Mononuclear cell (primary cell): ENCODE data around the gene NDUFS2. TPM values are rescaled to one million over a fixed set of nuclear protein-coding genes. Genes with fewer than 3 reads are reported as not detected.

ENCODE experiments used
- H3K27me3 ChIP-seq: 2 replicates; pipeline ENCODE4 v1.6.0; 2011; ENCODE audit warnings: low read length, control low read depth; ENCODE audit not compliant: insufficient read depth
- H3K4me1 ChIP-seq: 2 replicates; pipeline ENCODE4 v1.5.1; 2011; ENCODE audit warnings: mild to moderate bottlenecking, low read length, control low read depth; ENCODE audit not compliant: insufficient read depth
- H3K4me3 ChIP-seq: 2 replicates; pipeline ENCODE4 v1.5.1; 2011; ENCODE audit warnings: mild to moderate bottlenecking, low read length, moderate library complexity
- H3K9me3 ChIP-seq: 2 replicates; pipeline ENCODE4 v1.5.1; 2011; ENCODE audit warnings: low read depth, mild to moderate bottlenecking, control low read depth, low read length
- total RNA-seq: library from RNA; depleted of rRNA; stranded (reverse); fragments of >200 nt; gene quantifications from one replicate; pipeline ENCODE4 v1.2.3, GENCODE V29; 2012

Gene NDUFS2
- total RNA-seq, 1 donor, result 38.0 TPM

DNA sequence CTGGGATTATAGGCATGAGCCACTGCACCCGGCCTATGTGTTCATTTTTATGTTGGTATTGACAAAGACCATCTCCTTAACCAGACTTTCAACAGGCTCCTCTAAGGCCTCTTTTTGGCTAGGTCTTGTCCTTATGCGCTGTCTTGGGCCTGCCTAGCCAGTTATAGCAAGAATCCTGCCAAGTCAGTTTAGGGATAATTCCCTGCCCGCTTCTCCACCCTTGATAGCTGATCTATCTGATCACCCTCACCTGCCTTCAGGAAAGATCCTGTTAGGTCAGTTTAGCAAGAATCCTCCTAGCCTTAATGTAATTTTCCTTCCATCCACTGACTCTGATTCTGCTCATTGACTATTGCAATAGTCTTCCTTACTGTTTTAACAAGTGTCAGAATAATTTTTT is 22.5 kb upstream of the NDUFS2 start:
- H3K27me3 ChIP-seq, result no peaks in the 10 kb centered on the region
- peaks cover 67% of the 10 kb centered on the region for H3K4me1 ChIP-seq
- no peak overlapping the region for H3K4me3 ChIP-seq
- H3K9me3 ChIP-seq, result no peaks in the 10 kb centered on the region

GRCh38 chr1:161180639-161181038 is 21.5 kb upstream of the NDUFS2 start:
- Histone ChIP-seq H3K4me3 (no peak overlapping the region), H3K4me1 (peaks cover 76% of the 10 kb centered on the region), H3K27me3 (no peaks in the 10 kb centered on the region), H3K9me3 (no peaks in the 10 kb centered on the region)

- Histone ChIP-seq H3K9me3 (no peaks in the 10 kb centered on the region), H3K4me3 (no peak overlapping the region), H3K27me3 (no peaks in the 10 kb centered on the region), H3K4me1 (peaks cover 78% of the 10 kb centered on the region)
Measured at GRCh38 chr1:161182214-161182613, 20.0 kb upstream of the NDUFS2 start.

DNA sequence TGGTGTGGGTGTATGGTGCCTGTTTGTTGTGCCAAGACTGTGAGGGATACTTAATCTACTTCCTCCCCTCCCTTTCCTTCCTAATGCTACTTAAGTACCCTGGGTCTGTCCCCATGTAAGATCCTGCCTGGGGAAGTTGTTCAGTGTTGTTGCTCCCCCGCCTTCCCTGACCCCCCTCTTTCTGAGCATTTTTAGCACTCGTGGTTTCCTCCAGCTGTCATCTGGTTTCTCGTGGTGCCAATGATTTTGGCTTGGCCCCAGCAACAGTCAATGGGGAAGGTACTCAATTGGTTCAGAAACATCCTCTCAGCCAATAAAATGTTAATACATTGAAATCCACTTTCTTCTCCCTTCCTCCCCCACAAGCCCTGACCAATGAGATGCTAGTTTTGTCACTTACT is 16.9 kb upstream of the NDUFS2 start:
- peaks cover 92% of the 10 kb centered on the region for H3K4me1 ChIP-seq
- H3K9me3 ChIP-seq, result no peaks in the 10 kb centered on the region
- H3K4me3 ChIP-seq, result no peak overlapping the region
- no peaks in the 10 kb centered on the region for H3K27me3 ChIP-seq

DNA sequence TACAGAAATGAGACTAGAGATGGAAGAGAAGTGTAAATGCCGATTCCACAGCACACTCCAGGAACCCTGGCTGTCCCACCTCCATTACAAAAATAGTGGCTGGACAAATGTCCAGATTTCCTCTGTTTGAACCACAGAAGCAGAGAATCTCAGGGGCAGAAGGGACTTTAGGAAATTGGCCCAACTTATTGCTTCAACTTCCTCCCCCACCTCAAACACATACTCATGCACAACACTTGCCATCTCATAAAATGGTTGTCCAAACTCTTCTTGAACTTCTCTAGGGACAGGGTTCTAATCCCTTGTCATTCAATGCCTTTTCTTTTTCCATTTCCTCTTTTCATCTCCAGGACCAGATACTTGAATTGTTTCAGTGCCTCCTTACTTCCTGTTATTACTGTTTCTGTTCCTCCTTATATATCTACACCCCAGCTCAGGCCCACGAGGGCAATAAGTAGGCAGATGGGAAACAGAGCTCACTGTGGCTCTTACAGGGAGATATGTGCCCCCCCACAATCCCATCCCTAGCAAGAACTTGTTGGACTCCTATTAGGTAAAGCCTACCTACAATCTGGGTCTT is 16.3 kb upstream of the NDUFS2 start:
- peaks cover 87% of the 10 kb centered on the region for H3K4me1 ChIP-seq
- H3K4me3 ChIP-seq, result no peak overlapping the region
- no peaks in the 10 kb centered on the region for H3K27me3 ChIP-seq
- no peaks in the 10 kb centered on the region for H3K9me3 ChIP-seq

- Histone ChIP-seq H3K4me3 (no peak overlapping the region), H3K27me3 (no peaks in the 10 kb centered on the region), H3K9me3 (no peaks in the 10 kb centered on the region), H3K4me1 (peaks cover 77% of the 10 kb centered on the region)
Measured at GRCh38 chr1:161187311-161187710, 14.9 kb upstream of the NDUFS2 start.

DNA sequence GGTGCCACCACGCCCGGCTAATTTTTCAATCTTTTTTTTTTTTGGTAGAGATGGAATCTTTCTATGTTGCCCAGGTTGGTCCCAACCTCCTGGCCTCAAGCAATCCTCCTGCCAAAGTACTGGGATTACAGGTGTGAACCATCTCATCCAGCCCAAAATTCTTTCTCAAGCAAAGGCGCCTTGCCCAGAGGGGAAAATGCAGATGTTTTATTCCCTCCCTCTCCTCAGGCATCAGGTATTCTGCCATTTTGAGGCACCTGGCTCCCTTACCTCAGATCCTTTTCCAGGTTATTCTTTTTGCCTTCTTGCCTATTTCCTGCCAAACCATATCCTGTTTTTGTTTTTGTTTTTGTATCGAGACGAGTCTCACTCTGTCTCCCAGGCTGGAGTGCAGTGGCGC is 13.8 kb upstream of the NDUFS2 start:
- Histone ChIP-seq H3K4me1 (peaks cover 77% of the 10 kb centered on the region), H3K27me3 (no peaks in the 10 kb centered on the region), H3K4me3 (no peak overlapping the region), H3K9me3 (no peaks in the 10 kb centered on the region)

GRCh38 chr1:161189036-161189435 is 13.1 kb upstream of the NDUFS2 start:
- Histone ChIP-seq H3K4me3 (no peak overlapping the region), H3K9me3 (no peaks in the 10 kb centered on the region), H3K4me1 (peaks cover 77% of the 10 kb centered on the region), H3K27me3 (no peaks in the 10 kb centered on the region)

GRCh38 chr1:161190962-161191521 is 11.1 kb upstream of the NDUFS2 start:
- H3K4me3 ChIP-seq, result no peak overlapping the region
- peaks cover 77% of the 10 kb centered on the region for H3K4me1 ChIP-seq
- H3K27me3 ChIP-seq, result no peaks in the 10 kb centered on the region
- no peaks in the 10 kb centered on the region for H3K9me3 ChIP-seq

DNA sequence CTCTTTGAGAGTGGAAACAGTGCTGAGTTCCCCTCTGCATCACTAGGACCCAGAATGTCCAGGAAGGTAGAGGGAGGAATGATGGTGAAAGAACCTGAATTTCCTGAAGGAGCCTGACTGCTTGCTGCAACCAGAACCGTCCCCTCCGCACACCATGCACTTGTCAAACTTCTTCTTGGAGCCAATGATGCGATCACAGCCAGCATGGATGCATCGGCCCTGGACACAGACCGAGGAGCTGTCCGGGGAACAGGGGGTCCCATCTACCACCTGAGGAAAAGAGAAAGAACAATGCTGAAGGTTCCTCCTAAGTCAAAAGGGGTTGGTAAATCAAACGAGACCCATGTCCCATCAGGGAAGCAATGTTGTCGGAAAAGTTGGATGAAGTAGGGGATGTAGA is 10.2 kb upstream of the NDUFS2 start:
- Histone ChIP-seq H3K4me3 (no peak overlapping the region), H3K27me3 (no peaks in the 10 kb centered on the region), H3K4me1 (peaks cover 69% of the 10 kb centered on the region), H3K9me3 (no peaks in the 10 kb centered on the region)

GRCh38 chr1:161192476-161193465 is 9.4 kb upstream of the NDUFS2 start:
- no peak overlapping the region for H3K4me3 ChIP-seq
- peaks cover 61% of the 10 kb centered on the region for H3K4me1 ChIP-seq
- no peaks in the 10 kb centered on the region for H3K27me3 ChIP-seq
- no peaks in the 10 kb centered on the region for H3K9me3 ChIP-seq

DNA sequence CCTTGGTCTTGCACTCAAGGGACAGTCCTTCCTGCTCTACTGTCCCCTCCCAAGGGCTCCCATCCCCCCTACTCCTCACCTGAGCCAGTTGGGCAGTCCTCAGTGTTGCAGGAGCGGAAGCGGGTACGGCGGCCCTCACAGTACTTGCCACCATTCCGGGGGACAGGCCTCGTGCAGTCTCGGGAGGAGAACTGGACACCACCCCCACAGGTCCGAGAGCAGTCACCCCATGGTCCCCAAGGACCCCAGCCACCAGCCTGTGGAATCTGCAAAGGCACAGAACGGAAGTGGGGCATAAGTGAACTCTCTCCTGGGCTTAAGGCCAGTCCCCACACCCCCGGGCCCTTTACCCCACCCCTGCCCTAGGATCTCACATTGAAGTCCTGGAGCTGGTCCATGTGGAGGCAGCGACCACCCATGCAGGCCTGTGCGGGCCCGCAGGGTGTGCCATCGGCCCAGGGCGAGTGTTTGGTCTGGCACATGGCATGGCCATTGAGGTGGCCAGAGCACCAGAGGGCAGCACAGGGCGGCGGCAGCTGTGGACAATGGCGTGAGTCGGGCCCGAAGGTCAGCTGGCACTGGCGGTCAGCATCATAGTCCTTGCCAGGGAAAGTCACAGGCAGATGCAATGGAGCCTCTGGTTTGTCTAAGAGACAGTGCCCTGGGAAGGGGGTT is 8.5 kb upstream of the NDUFS2 start:
- Histone ChIP-seq H3K4me3 (no peak overlapping the region), H3K27me3 (no peaks in the 10 kb centered on the region), H3K9me3 (no peaks in the 10 kb centered on the region), H3K4me1 (peaks cover 52% of the 10 kb centered on the region)

- Histone ChIP-seq H3K9me3 (no peaks in the 10 kb centered on the region), H3K4me3 (no peak overlapping the region), H3K4me1 (peaks cover 46% of the 10 kb centered on the region), H3K27me3 (no peaks in the 10 kb centered on the region)
Measured at GRCh38 chr1:161195171-161195570, 7.0 kb upstream of the NDUFS2 start.

DNA sequence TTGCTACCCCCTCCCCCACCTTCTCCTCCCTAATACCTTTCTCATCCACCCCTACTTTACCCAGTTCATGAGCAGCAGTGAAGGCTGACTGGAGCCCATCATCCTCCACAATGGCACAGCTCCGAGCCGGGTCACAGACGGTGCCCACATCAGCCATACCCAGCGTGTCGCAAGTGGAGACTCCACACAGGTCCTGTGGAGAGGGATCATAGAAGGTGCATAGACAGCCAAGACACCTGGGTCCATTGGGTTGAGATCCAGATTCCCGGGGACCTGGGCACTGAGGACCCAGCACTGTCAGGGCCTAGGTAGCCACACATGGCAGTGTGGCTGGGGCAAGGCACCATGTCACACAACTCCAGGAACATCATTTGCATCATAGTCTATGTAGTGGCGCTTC is 6.1 kb upstream of the NDUFS2 start:
- Histone ChIP-seq H3K4me3 (no peak overlapping the region), H3K9me3 (no peaks in the 10 kb centered on the region), H3K27me3 (no peaks in the 10 kb centered on the region), H3K4me1 (peaks cover 56% of the 10 kb centered on the region)
